ENCODE data around the gene METTL5. TPM values are rescaled to one million over a fixed set of nuclear protein-coding genes. Genes with fewer than 3 reads are reported as not detected.
"Not testable (repeated sequence)": the region's sequence is repeated elsewhere in the genome, so short reads cannot be mapped to it uniquely, and the experiment has no call there.

METTL5 gene
- polyA plus RNA-seq, 1 donor from 2014 or later = 73.8 TPM

GRCh38 chr2:169818241-169818640, 6.5 kb downstream of the METTL5 start:
- Histone ChIP-seq H3K4me3 (ENCODE audit: low read length) (no peak overlapping the region), H3K9ac (ENCODE audit: low read length) (no peak overlapping the region), H3K27me3 (ENCODE audit: insufficient read depth, low read depth, low read length) (no peaks in the 10 kb centered on the region), H2AFZ (ENCODE audit: low read depth, low read length) (no peak overlapping the region), H3K36me3 (ENCODE audit: insufficient read depth, low read length) (no peaks in the 10 kb centered on the region), H3K9me3 (ENCODE audit: low read length) (no peaks in the 10 kb centered on the region), H3K27ac (ENCODE audit: low read length) (no peak overlapping the region), H4K20me1 (ENCODE audit: insufficient read depth) (no peaks in the 10 kb centered on the region), H3K79me2 (replicated peaks; ENCODE audit: insufficient read depth, low read length) (peaks cover 11% of the 10 kb centered on the region), H3K9me2 (ENCODE audit: insufficient read depth, low read length) (no peaks in the 10 kb centered on the region), H3K4me2 (ENCODE audit: low read length) (no peak overlapping the region), H3F3A (ENCODE audit: insufficient read depth, low read length, poor library complexity, severe bottlenecking) (no peaks in the 10 kb centered on the region)
- no peak for TF ChIP-seq POLR2AphosphoS5 (IDR thresholded peaks at IDR 0.05)
- no peak for TF ChIP-seq TAF1 (IDR thresholded peaks at IDR 0.05; ENCODE audit: low read depth)

GRCh38 chr2:169817369-169817768, 7.3 kb downstream of the METTL5 start:
- not testable (repeated sequence) for H3K9me3 ChIP-seq (ENCODE audit: low read length); H3K9ac ChIP-seq (ENCODE audit: low read length); H3K4me2 ChIP-seq (ENCODE audit: low read length); H3F3A ChIP-seq (ENCODE audit: insufficient read depth, low read length, poor library complexity, severe bottlenecking); H2AFZ ChIP-seq (ENCODE audit: low read depth, low read length); H3K36me3 ChIP-seq (ENCODE audit: insufficient read depth, low read length); H3K27ac ChIP-seq (ENCODE audit: low read length); H3K9me2 ChIP-seq (ENCODE audit: insufficient read depth, low read length); H4K20me1 ChIP-seq (ENCODE audit: insufficient read depth); H3K27me3 ChIP-seq (ENCODE audit: insufficient read depth, low read depth, low read length); H3K4me3 ChIP-seq (ENCODE audit: low read length); H3K79me2 ChIP-seq (replicated peaks; ENCODE audit: insufficient read depth, low read length)

GRCh38 chr2:169816961-169817360, 7.7 kb downstream of the METTL5 start:
- H4K20me1 ChIP-seq (ENCODE audit: insufficient read depth); H3K9me2 ChIP-seq (ENCODE audit: insufficient read depth, low read length); H3K4me2 ChIP-seq (ENCODE audit: low read length); H3K4me3 ChIP-seq (ENCODE audit: low read length); H3F3A ChIP-seq (ENCODE audit: insufficient read depth, low read length, poor library complexity, severe bottlenecking); H3K9me3 ChIP-seq (ENCODE audit: low read length); H3K27ac ChIP-seq (ENCODE audit: low read length); H3K9ac ChIP-seq (ENCODE audit: low read length); H3K79me2 ChIP-seq (replicated peaks; ENCODE audit: insufficient read depth, low read length); H2AFZ ChIP-seq (ENCODE audit: low read depth, low read length); H3K27me3 ChIP-seq (ENCODE audit: insufficient read depth, low read depth, low read length); H3K36me3 ChIP-seq (ENCODE audit: insufficient read depth, low read length): not testable (repeated sequence)

GRCh38 chr2:169815849-169816248, 8.9 kb downstream of the METTL5 start:
- Histone ChIP-seq H3K4me3 (ENCODE audit: low read length) (no peak overlapping the region), H3F3A (ENCODE audit: insufficient read depth, low read length, poor library complexity, severe bottlenecking) (no peaks in the 10 kb centered on the region), H3K36me3 (ENCODE audit: insufficient read depth, low read length) (no peaks in the 10 kb centered on the region), H3K27ac (ENCODE audit: low read length) (no peak overlapping the region), H3K9me2 (ENCODE audit: insufficient read depth, low read length) (no peaks in the 10 kb centered on the region), H3K9ac (ENCODE audit: low read length) (no peak overlapping the region), H3K4me2 (ENCODE audit: low read length) (no peak overlapping the region), H2AFZ (ENCODE audit: low read depth, low read length) (no peak overlapping the region), H4K20me1 (ENCODE audit: insufficient read depth) (no peaks in the 10 kb centered on the region), H3K9me3 (ENCODE audit: low read length) (no peaks in the 10 kb centered on the region), H3K79me2 (replicated peaks; ENCODE audit: insufficient read depth, low read length) (no peaks in the 10 kb centered on the region), H3K27me3 (ENCODE audit: insufficient read depth, low read depth, low read length) (no peaks in the 10 kb centered on the region)
- no peak for TF ChIP-seq POLR2AphosphoS5 (IDR thresholded peaks at IDR 0.05)
- no peak for TF ChIP-seq CTCF (IDR thresholded peaks at IDR 0.05; ENCODE audit: poor library complexity, severe bottlenecking)
- no peak for TF ChIP-seq EP300 (conservative IDR thresholded peaks at IDR 0.05; ENCODE audit: poor library complexity, severe bottlenecking)
- TF ChIP-seq MXI1 (conservative IDR thresholded peaks at IDR 0.05; ENCODE audit: poor library complexity, severe bottlenecking) = no peak
- TF ChIP-seq RAD21 (conservative IDR thresholded peaks at IDR 0.05) = no peak
- TF ChIP-seq REST (IDR thresholded peaks at IDR 0.05; ENCODE audit: borderline replicate concordance) = no peak
- TF ChIP-seq TAF1 (IDR thresholded peaks at IDR 0.05; ENCODE audit: low read depth) = no peak
- TF ChIP-seq EZH2 (IDR thresholded peaks at IDR 0.05; ENCODE audit: borderline replicate concordance, insufficient read depth, low read length, poor library complexity, severe bottlenecking) = no peak
- no peak for TF ChIP-seq SMC3 (conservative IDR thresholded peaks at IDR 0.05; ENCODE audit: poor library complexity)
